HG03097 (cell line): Measurements from ENCODE around the gene MPRIP.
"Not testable (repeated sequence)": the region's sequence is repeated elsewhere in the genome, so short reads cannot be mapped to it uniquely, and the experiment has no call there.

ENCODE experiments used
- ATAC-seq: cut with Tn5 transposase; IDR thresholded peaks from one replicate; pipeline ENCODE4 v1.9.1; 2021; ENCODE audit not compliant: unreplicated experiment, low FRiP score

MPRIP gene

DNA sequence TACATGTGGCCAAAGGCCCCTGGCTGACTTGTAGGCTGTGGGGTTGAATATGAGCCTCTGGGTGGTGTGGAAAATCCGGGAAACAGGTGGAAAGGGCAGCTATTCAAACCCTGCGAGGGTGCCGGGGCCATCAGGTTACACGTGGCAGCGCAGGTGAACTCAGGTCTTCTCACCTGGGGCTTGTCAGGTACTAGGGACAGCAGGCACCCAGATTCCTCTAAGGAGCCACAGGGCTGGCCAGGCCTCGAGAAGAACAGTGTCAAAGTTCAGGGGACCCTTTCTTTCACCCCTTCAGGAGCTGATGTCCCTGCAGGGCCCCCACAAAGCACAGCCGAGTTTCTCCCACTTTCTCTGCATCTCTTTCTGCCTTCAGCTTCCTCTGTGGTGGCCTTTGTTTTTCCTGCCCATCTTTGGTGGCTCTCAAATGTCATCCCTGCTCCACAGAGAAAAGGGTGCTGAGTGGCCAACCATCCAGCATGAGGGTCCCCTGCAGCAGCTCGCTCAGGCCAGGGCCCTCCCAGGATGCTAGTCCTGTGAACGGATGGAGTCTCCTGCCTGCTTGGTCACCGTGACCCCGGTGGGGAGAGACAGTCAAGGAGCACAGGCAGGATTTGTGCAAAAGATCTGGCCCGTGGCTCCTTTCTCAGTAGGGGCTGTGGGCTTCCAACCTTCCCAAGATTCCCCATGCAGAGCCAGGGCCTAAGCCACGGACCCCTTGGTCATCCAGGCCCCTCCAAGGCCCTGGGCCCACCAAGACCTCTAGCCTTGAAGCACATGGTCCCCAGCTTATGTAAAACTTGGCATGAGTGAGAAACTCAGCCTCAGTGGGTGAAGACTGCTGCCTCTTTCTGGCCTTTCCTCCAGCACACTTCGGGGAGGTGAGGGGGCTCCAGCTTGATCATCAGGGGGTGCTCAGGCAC is 28.2 kb upstream of the MPRIP start:
- not testable (repeated sequence) for ATAC-seq

DNA sequence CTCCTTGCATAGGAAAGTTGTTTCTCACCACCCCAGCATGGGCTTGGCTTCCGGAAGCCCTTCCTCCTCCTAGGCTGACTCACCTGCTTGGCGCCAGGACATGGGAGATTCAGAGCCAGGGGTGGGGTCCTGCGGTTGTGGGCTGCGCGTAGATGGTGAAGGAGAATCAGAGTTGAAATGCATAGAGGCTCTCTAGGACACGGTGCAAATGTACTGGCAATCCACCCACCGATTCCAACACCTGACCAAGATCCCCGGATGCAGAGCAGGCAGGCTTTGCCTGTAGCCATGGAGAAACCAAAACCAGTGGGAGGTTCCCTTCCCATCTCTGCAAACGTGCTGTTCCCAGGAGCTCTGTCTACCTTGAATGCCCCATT is 27.5 kb upstream of the MPRIP start:
- ATAC-seq = not testable (repeated sequence)

DNA sequence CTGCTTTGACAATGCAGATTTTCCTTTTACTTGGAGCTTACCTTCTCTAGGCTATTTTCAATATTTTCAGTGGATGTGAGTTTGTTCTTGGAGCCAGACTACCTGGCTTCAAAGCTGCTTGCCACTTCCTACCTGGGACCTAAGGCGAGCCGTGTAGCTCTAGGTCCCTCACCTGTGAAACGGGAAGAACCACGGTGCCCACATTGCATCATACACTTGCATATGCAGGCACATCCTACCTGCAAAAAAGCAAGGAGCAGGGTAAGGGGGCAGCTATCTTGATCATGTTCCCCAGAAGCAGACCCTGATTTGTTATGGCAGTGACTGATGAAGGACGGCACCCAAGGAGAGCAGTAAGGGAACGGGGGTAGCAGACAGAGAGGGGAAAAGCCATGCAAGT is 27.0 kb upstream of the MPRIP start:
- no peak for ATAC-seq

DNA sequence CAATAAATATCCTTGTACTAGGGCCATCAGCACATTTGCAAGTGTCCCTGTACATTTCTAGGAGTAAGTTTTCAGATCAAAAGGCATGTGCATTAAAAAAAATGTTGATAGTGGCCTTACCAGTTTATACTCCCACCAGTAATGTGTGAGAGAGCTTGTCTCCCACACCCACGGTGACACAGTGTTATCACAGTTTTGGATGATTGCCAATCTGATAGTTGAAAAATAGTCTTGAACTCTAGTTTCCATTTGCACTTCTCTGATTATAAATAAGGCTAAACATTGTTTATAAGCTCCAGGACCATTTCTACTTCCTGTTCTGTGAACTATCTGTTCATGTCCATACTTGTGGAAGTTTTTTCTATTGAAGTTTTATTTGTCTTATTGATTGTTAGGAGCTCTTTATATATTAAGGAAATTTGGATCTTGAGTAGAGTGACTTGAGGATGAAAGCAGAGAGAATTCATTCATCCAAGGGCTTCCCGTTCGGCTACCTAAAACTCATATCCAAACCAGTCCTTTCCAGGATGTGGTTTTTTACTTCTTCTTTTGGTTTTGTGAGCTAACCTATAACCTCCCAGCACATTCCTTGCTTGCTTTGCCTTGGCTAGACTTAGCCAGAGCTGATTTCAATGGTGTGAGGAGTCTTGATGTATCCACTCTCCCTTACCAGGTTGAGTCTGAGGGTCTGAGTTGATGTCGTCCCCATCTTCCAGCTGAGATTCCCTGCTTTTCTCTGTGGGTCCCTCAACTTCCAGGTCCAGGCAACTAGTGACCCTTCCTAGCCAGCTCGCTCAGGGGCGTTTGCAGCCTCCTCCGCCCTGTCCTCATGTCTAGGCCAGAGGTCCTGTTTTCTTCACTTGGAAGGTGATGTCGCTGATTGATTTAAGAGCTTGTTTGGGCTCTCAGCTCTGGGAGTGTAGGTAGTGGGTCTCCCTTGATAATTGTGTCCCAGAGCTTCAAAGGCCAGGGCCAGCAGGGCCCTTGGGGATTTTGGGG is 25.8 kb upstream of the MPRIP start:
- not testable (repeated sequence) for ATAC-seq

DNA sequence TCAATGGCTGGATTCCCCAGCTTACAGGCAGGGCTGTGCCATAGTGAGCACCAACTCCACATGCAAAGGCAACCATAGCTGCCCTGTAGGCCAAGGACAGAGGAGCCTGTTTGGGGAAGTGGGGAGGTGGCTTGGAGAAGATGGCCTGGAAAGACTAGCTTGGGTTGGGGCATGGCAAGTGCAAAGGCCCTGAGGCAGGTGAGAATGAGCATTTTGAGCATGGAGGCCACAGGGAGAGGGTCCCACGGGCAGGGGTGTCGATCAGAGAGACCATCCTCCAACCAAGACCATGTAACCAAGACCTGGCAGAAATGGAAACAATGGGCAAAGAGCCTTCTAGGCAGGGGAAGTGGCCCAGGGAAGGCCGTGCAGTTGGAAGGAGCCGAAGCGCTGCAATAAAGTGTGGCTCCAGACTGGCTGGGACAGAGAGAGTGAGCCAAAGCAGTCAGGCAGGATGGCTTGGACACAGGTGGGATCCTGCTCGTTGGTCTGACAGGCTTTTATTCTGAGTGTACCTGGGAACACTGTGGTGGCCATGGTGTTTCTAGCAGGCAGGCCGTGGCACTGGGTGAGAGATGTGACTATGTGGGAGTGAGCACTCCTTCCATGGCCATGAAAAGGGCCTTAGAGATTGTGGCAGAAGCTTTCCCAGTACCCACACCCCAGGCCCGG is 24.8 kb upstream of the MPRIP start:
- no peak for ATAC-seq

DNA sequence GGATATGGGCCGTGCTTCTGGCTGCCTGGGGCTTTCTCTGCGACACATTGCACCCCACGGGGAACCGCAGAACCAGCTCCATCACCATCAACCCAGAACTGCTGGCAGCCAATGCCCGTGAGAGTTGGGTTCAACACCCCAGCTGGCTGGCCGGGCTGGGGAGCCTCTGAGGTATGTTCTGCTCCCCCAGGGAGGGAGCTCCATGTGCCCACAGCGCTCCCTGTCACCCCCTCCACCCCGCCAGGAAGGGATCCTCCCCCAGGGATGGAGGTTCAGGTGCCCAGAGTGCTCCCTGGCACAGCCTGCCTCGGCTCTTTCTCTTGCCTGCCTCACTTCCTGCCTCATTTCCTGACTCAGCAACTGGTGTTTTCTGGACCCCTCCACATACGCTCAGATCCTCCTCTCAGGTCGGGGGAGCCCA is 24.2 kb upstream of the MPRIP start:
- no peak for ATAC-seq

DNA sequence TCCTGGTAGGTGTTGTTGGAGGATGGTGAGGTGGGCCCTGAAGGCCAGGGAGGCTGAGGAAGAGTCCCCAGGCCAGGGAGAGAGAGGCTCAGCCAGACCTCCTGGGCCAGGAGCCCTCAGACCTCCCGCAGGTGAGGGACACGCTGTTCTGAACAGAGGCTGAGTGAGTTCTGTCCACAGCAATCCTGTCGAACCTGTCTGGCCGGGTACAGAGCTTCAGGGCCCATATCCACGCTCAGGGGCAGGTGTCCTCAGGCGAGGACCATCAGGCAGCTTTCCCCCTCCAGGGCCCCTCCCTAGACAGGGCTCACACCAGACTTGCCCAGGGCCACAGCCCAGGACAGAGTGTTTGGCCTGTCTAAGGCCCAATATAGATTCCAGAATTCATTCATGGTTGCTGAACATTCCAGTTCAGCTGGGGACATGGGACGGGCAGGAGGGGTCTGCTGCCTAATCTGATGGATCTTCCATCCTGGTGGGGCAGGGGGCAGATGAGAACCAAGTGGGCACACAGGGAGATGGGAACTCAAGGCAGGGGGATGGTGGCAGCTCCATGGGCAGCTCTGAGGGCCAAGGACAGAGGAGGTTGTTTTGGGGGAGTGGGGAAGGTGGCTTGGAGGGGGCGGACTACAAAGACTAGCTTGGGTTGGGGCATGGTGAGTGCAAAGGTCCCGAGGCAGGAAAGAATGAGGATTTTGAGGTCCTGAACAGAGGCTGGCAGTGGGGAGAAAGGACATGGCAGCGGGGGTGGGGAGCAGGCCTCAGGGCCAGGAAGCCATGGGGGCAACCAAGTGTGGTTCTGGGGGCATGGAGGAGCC is 23.4 kb upstream of the MPRIP start:
- no peak for ATAC-seq

DNA sequence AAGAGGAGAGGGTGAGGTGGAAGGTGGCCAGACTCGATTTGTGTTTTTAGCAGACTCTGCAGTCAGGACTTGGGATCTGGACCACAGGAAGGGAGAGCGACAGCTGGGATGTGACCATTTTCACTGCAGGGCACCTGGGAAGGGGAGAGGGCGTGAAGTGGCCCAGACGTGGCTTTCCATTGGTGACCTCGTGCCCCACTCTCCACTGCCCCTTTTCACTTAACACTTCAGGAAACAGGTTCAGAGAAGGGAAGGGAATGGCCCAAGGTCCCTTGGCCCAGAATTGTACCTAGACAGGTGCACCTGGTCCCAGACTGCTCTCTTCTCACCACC is 22.9 kb upstream of the MPRIP start:
- ATAC-seq = no peak

DNA sequence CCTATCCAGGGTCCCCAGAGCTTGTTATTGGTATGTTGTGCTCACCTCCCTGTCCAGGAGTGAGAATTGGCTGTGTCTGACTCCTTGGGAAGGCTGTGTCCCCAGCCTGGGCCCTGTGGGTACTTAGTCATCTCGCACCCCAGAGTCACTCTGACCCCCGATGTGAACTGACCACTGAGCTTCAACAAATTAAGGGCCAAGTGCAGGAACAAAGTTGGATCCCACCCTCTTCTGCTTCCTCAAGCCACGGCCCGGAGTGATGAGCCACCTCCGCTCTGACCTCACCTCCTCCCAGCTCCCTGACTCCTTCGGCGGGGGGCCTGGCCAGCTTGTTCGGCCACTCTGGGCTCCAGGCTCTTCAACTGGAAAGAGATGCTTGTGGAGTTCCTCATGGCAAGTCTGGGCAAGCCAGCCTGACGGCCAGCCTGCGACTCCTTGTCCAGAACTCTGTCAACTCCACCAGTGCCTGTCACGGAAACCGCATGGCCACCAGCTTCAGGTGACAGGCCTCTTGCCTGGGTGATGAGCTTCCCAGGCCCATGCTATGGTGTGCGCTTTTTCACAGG is 22.3 kb upstream of the MPRIP start:
- no peak for ATAC-seq

DNA sequence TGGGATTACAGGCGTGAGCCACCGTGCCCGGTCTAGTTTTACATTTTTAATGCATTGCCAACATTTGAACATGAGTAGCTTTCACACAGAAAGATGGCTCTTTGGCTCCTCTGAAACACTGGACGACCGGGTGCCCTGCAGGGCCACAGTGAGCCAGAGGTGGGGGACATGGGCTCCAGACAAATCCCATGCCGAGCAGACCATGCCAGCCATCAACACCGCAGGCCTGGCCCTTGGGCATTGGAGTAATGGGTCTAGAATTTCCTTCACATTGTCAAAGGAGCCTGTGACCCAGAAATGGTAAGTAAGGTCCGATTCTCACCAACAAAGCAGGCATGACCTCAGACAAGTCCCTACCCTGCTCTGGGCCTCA is 21.4 kb upstream of the MPRIP start:
- ATAC-seq = no peak

DNA sequence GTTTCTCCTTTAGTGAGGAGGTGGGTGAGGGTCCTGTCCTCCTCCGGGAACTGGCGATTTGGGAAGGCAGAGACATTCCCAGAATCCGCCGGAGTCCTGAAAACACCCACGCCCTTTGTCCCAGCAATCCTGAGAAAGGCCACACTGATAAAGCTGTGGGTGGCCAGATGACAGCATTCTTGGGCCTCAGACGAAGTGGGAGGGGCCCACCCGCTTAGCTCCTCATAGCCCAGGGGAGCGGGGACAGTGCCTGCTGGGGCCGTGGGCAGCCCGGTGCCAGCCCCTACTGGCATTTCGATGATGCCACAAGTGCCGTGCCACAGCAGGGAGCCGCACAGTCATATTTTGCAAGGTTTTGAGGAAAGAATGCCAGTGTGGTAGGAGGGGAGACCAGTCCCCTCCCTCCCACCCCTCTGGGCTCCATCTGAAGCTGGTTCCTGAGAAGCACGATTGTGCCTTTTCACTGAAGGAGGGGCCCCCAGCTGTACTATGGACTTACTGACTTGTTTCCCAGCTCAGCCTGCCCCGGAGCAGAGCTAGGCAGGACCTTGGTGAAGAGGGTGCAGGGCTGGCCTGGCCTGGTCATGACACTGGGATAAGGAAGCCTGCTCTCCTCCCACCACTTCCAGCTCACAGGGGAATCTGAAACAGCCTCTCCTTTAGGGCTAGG is 20.9 kb upstream of the MPRIP start:
- ATAC-seq = no peak

DNA sequence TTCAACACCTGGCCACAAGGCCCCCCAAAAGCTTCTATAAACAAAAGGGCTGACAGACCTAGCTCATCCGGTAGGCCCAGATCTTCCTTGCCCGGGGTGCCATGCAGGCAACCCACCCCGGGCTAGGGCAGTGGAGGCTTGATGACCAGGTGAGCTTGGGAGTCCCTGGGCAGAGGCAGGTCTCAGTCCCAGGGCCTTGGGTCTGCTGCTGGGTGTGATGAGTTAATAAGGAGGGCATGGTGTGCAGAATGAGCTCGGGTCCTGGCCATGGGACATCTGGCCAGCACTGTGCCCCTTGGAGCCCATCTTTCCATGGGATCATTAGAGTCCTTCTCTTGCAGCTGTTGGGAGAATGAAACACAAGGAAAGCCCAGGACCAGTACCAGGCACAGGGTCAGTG is 20.2 kb upstream of the MPRIP start:
- no peak for ATAC-seq

DNA sequence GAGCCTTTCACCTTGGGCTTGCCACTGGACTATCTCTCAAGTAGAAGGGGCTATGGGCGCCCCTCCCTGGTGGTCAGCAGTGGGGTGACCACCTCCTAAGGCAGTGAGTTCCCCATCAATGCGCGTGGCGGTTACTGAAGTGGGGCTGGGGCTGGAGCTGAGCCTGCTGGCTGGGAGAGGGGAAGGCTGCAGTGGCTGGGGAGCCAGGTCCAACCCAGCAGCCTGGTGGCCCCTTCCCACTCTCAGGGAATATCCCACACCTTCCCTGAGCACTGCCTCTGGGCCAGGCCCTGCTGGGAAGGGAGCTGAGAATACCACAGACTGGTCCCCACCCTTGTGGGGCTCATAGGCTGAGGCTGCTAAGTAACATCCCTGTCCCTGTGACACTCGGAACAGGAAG is 19.8 kb upstream of the MPRIP start:
- ATAC-seq = no peak

DNA sequence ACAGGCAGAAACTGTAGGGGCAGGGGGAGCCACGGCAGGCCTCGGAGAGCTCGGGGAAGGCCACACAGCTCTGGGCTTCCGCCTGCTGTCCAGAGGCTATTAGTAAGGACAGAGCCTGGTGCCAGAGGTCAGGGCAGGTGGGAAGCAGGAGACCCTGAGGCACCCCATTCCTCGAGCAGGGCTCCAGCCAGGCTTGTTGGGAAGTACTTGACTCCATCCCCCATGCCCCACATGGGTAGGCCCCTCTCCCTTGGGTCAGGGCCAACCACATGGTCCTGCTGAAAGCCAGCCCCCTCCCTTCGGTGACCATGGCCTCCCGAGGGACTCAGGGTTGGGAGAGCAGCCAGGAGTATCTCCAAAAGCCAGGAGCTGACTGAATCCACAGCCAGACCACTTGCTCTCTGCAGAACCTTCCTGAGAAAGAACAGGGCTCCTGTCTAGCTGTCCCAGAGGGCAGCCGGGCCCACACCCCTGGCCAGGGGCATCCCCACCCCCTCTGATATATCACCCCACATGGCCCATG is 17.4 kb upstream of the MPRIP start:
- no peak for ATAC-seq

DNA sequence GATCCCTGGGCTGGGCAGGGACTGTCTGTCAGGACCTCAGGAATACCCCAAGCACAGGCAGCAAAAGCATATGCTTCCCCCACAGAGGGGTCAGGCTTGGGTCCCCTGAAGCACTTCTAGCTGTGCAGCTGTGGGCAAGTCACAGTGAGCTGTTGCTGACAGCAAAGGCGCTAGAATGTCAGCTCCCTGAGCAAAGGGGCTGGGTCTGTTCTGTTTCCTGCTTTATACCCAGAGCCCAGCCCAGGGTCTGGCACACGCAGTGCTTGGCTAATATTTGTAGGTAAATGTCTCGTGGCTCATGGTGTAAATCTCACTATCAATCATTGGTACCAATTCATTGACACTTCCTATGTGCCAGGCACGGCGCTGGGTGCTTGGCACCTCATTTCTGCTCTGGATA is 16.6 kb upstream of the MPRIP start:
- ATAC-seq = no peak

DNA sequence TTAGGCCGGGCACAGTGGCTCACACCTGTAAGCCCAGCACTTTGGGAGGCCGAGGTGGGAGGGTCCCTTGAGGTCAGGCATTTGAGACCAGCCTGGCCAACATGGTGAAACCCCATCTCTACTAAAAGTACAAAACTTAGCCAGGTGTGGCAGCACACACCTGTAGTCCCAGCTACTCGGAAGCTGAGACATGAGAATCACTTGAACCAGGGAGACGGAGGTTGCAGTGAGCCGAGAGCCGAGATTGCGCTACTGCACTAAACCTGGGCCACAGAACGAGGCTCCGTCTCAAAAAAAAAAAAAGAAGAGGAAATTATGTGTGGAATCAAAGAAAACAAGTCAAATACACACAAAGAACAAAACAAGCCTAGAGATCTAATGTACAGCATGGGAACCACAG is 16.1 kb upstream of the MPRIP start:
- ATAC-seq = no peak

DNA sequence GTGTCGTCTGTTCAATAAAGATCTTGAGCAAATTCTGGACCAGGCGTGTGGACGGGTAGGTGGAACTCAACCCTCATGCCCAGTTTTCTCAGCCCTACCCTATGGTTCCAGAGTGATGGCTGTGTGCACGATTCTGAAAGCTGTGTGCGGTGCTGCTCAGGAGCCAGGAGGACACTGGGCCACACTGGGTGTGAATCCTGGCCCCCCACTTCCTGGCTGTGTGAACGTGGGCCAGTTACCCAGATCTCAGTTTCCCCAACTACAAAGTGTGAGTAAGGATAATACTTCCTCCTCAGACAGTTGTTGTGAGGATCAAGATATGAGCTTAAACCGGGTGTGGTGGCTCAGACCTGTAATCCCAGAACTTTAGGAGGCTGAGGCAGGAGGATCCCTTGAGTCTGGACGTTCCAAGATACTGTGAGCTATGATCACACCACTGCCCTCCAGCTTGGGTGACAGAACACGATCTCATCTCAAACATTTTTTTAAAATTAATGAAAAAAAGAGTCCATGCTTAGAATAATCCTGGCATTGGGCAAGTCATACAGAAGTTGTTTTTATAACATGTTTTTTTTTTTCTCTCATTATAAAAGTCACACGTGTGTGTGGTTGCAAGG is 14.7 kb upstream of the MPRIP start:
- no peak for ATAC-seq

DNA sequence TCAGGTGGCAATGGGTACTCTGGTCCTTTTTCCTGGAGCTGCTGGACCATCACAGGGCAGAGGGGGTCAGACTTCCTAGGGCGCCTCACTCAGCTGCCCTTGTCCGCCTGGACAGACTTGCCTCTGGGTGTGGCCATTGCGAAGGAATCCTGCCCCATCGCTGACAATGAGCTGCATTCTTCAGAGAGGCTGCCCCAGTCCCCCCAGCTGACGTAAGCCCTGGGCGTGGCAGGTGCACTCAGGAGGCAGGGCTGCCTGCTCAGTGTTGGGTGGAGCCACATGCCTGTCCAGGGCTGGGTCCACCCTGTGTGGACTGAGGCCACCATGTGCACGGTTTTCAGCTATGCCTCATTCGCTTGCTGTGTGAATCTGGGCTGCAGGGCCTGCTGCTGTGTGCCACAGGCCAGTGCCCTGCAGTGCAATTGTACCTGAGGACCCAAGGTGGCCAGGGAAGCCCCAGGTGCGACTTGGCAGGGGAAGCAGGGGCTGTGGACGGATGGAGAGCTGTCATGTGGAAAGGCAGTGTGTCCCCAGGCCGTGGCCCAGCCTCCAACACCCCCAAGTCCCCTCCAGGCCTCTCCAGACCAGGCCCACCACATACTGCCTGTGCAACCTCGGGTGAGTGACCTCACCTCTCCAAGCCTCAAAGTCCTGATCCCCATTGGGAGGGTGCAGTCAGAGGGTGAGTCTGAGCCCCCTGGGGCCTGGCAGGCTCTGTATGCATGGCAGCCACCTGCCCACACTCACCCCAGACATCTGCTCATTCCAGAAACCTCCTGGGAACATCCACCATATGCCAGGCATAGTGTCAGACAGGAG is 14.0 kb upstream of the MPRIP start:
- ATAC-seq = no peak
